Keratinocyte (primary cell): ENCODE measurements around the gene CCBE1. TPM values are rescaled to one million over a fixed set of nuclear protein-coding genes. Genes with fewer than 3 reads are reported as not detected.

Source experiments
- DNase-seq: peaks from one replicate; pipeline ENCODE4 v3.0.0-alpha.2; 2011; ENCODE audit warnings: low read depth, missing footprints, low spot score
- FAIRE-seq: peaks from 2 replicates; lab custom pipeline; 2011; peaks lifted over from hg19 to GRCh38; lab: Jason Lieb, UNC
- H2AFZ ChIP-seq: 2 replicates; pipeline ENCODE4 v1.6.0; 2012; ENCODE audit warnings: low read length, control low read depth, inconsistent platforms; ENCODE audit not compliant: control insufficient read depth
- H3K27ac ChIP-seq: 2 replicates; pipeline ENCODE4 v1.5.1; 2011; ENCODE audit warnings: low read length; ENCODE audit not compliant: control insufficient read depth, insufficient read depth
- H3K27me3 ChIP-seq: 3 replicates; pipeline ENCODE4 v1.6.0; 2011; ENCODE audit warnings: low read length; ENCODE audit not compliant: control insufficient read depth, insufficient read depth; ENCODE audit errors: extremely low read depth
- H3K36me3 ChIP-seq, 2 experiments: 2 replicates in 1 of 2; 3 replicates in 1 of 2; pipeline ENCODE4 v1.5.1; 2011; ENCODE audit warnings: low read length in 2 of 2, mild to moderate bottlenecking in 1 of 2; ENCODE audit not compliant: control insufficient read depth in 2 of 2, insufficient read depth in 2 of 2; ENCODE audit errors: extremely low read depth in 1 of 2
- H3K4me1 ChIP-seq: 3 replicates; pipeline ENCODE4 v1.5.1; 2011; ENCODE audit warnings: low read length; ENCODE audit not compliant: control insufficient read depth, insufficient read depth; ENCODE audit errors: extremely low read depth
- H3K4me2 ChIP-seq: 3 replicates; pipeline ENCODE4 v1.6.0; 2011; ENCODE audit warnings: low read depth, low read length; ENCODE audit not compliant: control insufficient read depth, insufficient read depth; ENCODE audit errors: extremely low read depth
- H3K4me3 ChIP-seq, 3 experiments: fragments of 200-600 bp in 1 of 3; sonication (generic) in 1 of 3; 2 replicates in 2 of 3; 3 replicates in 1 of 3; pipeline ENCODE4 v1.5.1; 2011 to 2016; ENCODE audit warnings: low read length in 3 of 3, mild to moderate bottlenecking in 3 of 3, control low read depth in 2 of 3, inconsistent platforms in 1 of 3, low read depth in 1 of 3, mixed read lengths in 1 of 3, mixed run types in 1 of 3, moderate library complexity in 1 of 3; ENCODE audit not compliant: control insufficient read depth in 2 of 3, insufficient read depth in 2 of 3; ENCODE audit errors: extremely low read depth in 1 of 3
- H3K79me2 ChIP-seq: 2 replicates; pipeline ENCODE4 v1.6.0; 2012; ENCODE audit warnings: low read length; ENCODE audit not compliant: control insufficient read depth, insufficient read depth
- H3K9ac ChIP-seq: 3 replicates; pipeline ENCODE4 v1.6.0; 2011; ENCODE audit warnings: low read length; ENCODE audit not compliant: control insufficient read depth, insufficient read depth; ENCODE audit errors: extremely low read depth
- H3K9me1 ChIP-seq: 3 replicates; pipeline ENCODE4 v1.6.0; 2011; ENCODE audit warnings: low read length; ENCODE audit not compliant: control insufficient read depth, insufficient read depth; ENCODE audit errors: extremely low read depth
- H3K9me3 ChIP-seq: 2 replicates; pipeline ENCODE4 v1.5.1; 2012; ENCODE audit warnings: low read depth, low read length; ENCODE audit not compliant: control insufficient read depth
- H4K20me1 ChIP-seq: 3 replicates; pipeline ENCODE4 v1.6.0; 2011; ENCODE audit warnings: low read length; ENCODE audit not compliant: control insufficient read depth, insufficient read depth; ENCODE audit errors: extremely low read depth
- EZH2 ChIP-seq: IDR thresholded peaks from one replicate; pipeline ENCODE4 v1.6.1; 2012; ENCODE audit warnings: inconsistent platforms, mild to moderate bottlenecking, low read length, moderate library complexity
- dilution Hi-C: fragments of 300-500 bp; cut with MboI; formaldehyde crosslinking; loops from one replicate; pipeline ENCODE4 v1.7.0; 2020; ENCODE audit warnings: low sequenced_read_pairs; ENCODE audit not compliant: extremely low pct_ligation_motif_present
- polyA plus RNA-seq, 5 experiments: library from polyadenylated mRNA; depleted of rRNA in 3 of 5; stranded (reverse) in 3 of 5; stranded (forward) in 1 of 5; unstranded in 1 of 5; fragments of >200 nt; gene quantifications; 1 replicate in 1 of 5; 2 replicates in 3 of 5; 3 replicates in 1 of 5; pipeline versions ENCODE4 v1.2.1 to v1.2.3, GENCODE V29; 2011 to 2012; ENCODE audit warnings: missing spikeins in 2 of 5, low read depth in 1 of 5, low replicate concordance in 1 of 5
- TF ChIP-seq, protein P1 (sequence below), 3 experiments: IDR thresholded peaks in 1 of 3; conservative IDR thresholded peaks in 1 of 3; optimal IDR thresholded peaks in 1 of 3; 2 replicates in 2 of 3; 3 replicates in 1 of 3; pipeline versions ENCODE3 to v1.5.1; 2011; ENCODE audit warnings: low read length in 3 of 3, mild to moderate bottlenecking in 3 of 3, moderate library complexity in 2 of 3, control low read depth in 1 of 3, inconsistent platforms in 1 of 3; ENCODE audit not compliant: insufficient read depth in 2 of 3; ENCODE audit errors: extremely low read depth in 1 of 3

The CCBE1 gene
- polyA plus RNA-seq, 1 donor (not counting 4 experiments of a cell fraction or from before 2014, with no cell fraction given) = 20.1 TPM

DNA sequence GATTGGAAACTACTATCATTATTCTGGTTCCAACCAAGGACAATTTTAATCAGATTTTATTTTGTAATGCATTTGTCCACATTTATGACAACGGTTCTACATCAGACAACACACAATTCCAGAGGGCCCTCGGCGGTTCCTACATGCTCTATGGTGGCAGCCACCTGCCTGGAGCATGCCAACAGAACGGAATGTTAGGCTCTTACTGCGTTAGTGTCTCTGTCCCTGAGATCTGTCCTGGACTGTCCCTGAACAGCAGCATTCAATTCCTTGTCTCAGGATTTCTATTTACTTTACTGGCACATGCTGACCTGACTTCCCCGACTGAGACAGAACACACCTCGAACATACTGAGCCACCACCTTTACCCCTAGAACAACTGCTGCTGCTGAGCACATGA, 117.7 kb downstream of the CCBE1 start:
- Histone ChIP-seq H3K27ac (no peak overlapping the region), H3K4me1 (no peaks in the 10 kb centered on the region), H3K9ac (no peak overlapping the region), H3K4me3 (no peak overlapping the region), H4K20me1 (no peaks in the 10 kb centered on the region), H3K79me2 (no peaks in the 10 kb centered on the region), H2AFZ (no peak overlapping the region), H3K9me3 (no peaks in the 10 kb centered on the region), H3K4me2 (no peak overlapping the region), H3K36me3 (no peaks in the 10 kb centered on the region), H3K27me3 (no peaks in the 10 kb centered on the region), H3K9me1 (no peaks in the 10 kb centered on the region)
- DNase-seq (no peak), FAIRE-seq (no peak)
- dilution Hi-C loops = no loop called here
- no peak for TF ChIP-seq EZH2
- TF ChIP-seq, protein P1, sequence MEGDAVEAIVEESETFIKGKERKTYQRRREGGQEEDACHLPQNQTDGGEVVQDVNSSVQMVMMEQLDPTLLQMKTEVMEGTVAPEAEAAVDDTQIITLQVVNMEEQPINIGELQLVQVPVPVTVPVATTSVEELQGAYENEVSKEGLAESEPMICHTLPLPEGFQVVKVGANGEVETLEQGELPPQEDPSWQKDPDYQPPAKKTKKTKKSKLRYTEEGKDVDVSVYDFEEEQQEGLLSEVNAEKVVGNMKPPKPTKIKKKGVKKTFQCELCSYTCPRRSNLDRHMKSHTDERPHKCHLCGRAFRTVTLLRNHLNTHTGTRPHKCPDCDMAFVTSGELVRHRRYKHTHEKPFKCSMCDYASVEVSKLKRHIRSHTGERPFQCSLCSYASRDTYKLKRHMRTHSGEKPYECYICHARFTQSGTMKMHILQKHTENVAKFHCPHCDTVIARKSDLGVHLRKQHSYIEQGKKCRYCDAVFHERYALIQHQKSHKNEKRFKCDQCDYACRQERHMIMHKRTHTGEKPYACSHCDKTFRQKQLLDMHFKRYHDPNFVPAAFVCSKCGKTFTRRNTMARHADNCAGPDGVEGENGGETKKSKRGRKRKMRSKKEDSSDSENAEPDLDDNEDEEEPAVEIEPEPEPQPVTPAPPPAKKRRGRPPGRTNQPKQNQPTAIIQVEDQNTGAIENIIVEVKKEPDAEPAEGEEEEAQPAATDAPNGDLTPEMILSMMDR (optimal IDR thresholded peaks at IDR 0.05 in 1 of 3, IDR thresholded peaks at IDR 0.05 in 1 of 3, conservative IDR thresholded peaks at IDR 0.05 in 1 of 3; ENCODE audit: extremely low read depth in 1 of 3, insufficient read depth in 2 of 3, low read length in 3 of 3) = no peak

DNA sequence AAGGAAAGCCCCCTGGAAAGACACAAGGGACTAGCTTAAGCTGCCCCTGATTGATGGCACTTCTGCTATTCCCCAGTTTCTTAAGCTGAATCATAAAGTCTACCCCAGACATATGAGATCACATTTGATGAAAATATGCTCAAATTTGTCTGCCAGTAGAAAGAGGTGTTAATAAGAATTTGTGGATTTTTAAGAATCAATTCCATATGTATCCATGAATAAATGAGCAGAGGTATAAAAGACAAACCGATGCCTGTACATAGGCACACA, 119.9 kb downstream of the CCBE1 start:
- no peak for FAIRE-seq
- no peak overlapping the region for H3K9ac ChIP-seq
- H3K4me1 ChIP-seq = no peaks in the 10 kb centered on the region
- dilution Hi-C loops = no loop called here
- no peaks in the 10 kb centered on the region for H4K20me1 ChIP-seq
- TF ChIP-seq, protein P1 (optimal IDR thresholded peaks at IDR 0.05 in 1 of 3, IDR thresholded peaks at IDR 0.05 in 1 of 3, conservative IDR thresholded peaks at IDR 0.05 in 1 of 3; ENCODE audit: extremely low read depth in 1 of 3, insufficient read depth in 2 of 3, low read length in 3 of 3) = no peak
- TF ChIP-seq EZH2 = no peak
- no peak overlapping the region for H3K4me3 ChIP-seq
- no peak for DNase-seq
- no peaks in the 10 kb centered on the region for H3K9me1 ChIP-seq
- no peak overlapping the region for H2AFZ ChIP-seq
- no peak overlapping the region for H3K4me2 ChIP-seq
- no peaks in the 10 kb centered on the region for H3K79me2 ChIP-seq
- H3K27me3 ChIP-seq = no peaks in the 10 kb centered on the region
- H3K36me3 ChIP-seq = no peaks in the 10 kb centered on the region
- no peak overlapping the region for H3K27ac ChIP-seq
- H3K9me3 ChIP-seq = no peaks in the 10 kb centered on the region
